Stimulated activated naive B cell treated with anti-CD40 and anti-IgM and Interleukin-4, amounts not matched to agents 10 μg/mL and 1 μg/mL and 100 μg/mL, for 72 hours (primary cell): ENCODE results near the gene PTGIS.

Experiments used
- ATAC-seq, 2 donors: fragments of 150-1000 bp; cut with Tn5 transposase; replicated peaks; 2 replicates each; pipeline ENCODE4 v1.10.0; 2021; ENCODE audit warnings: moderate library complexity in 1 of 2
- DNase-seq: peaks from one replicate; pipeline ENCODE4 v3.0.0; 2021
- H3K27ac Mint-ChIP-seq: one replicate; pipeline ENCODE4 v1.8.0; 2022; ENCODE audit warnings: mild to moderate bottlenecking, mixed read lengths
- H3K27me3 Mint-ChIP-seq, 2 donors: one replicate each; pipeline ENCODE4 v1.8.0; 2022; ENCODE audit warnings: mixed read lengths in 2 of 2
- H3K36me3 Mint-ChIP-seq, 2 donors: one replicate each; pipeline ENCODE4 v1.8.0; 2022; ENCODE audit warnings: mixed read lengths in 2 of 2, mild to moderate bottlenecking in 1 of 2
- H3K4me1 Mint-ChIP-seq, 2 donors: one replicate each; pipeline ENCODE4 v1.8.0; 2022; ENCODE audit warnings: mixed read lengths in 2 of 2, mild to moderate bottlenecking in 1 of 2
- H3K4me3 Mint-ChIP-seq, 2 donors: one replicate each; pipeline ENCODE4 v1.8.0; 2022; ENCODE audit warnings: mild to moderate bottlenecking in 2 of 2, mixed read lengths in 2 of 2, moderate library complexity in 1 of 2
- H3K9me3 Mint-ChIP-seq, 2 donors: one replicate each; pipeline ENCODE4 v1.8.0; 2022; ENCODE audit warnings: mixed read lengths in 2 of 2, mild to moderate bottlenecking in 1 of 2

PTGIS gene

DNA sequence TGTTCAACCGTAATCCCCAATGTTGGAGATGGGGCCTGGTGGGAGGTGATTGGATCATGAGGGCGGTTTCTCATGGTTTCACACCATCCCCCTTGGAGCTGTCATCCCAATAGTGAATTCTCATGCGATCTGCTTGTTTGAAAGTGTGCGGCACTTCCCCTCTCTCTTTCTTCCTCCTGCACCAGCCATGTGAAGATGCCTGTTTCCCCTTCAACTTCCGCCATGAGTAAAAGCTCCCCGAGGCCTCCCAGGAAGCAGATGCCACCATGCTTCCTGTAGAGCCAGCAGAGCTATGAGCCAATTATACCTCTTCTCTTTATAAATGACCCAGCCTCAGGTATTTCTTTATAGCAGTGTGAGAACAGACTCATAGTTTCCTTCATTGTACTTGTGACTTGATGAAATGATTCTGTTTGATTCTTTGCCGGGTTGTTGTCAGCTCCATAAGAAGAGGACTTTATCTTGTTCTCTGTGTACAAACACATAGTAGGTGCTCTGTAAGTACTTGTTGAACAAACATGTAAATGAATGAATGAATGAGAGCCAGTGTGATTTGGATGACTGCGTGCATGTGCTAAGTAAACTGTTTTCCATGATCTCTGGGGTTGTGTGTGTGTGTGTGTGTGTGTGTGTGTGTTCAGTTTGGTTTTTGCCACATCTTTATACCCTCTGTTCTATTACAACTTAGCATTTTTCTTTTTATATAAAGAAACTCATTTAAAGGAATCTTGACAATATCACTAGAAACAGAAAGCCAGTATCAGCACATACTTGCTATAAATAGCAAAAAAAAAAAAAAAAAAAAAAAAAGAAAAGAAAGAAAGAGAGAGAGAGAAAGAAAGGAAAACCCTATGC, 22.5 kb upstream of the PTGIS start:
- no peak overlapping the region for H3K4me3 Mint-ChIP-seq
- H3K36me3 Mint-ChIP-seq = peaks cover 0 to 4% of the 10 kb centered on the region in 2 donors
- peaks cover 14 to 22% of the 10 kb centered on the region in 2 donors for H3K4me1 Mint-ChIP-seq
- ATAC-seq = no peak
- H3K9me3 Mint-ChIP-seq = peaks cover 8 to 13% of the 10 kb centered on the region in 2 donors
- H3K27me3 Mint-ChIP-seq = peaks cover 26 to 42% of the 10 kb centered on the region in 2 donors
- H3K27ac Mint-ChIP-seq = no peak overlapping the region
- no peak for DNase-seq

DNA sequence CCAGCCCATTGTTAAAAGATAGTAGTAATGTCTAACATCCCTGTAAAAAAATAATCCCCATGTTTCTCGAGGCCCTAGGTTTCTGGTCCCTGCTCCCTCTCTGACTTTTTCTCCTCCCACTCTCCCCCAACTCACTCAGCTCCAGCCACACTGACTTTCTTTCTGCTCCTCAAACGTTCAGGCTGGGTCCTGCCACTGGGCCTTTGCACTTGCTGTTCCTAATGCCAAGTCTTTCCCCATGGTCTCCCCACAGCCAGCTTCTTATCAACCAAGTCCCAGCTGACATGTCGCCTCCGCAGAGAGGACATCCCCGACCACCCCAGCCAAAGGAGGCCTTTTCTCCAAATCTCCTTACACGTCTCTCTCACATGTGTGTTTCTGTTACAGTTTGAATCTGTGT, 21.8 kb upstream of the PTGIS start:
- Mint-ChIP-seq H3K9me3 (peaks cover 8 to 13% of the 10 kb centered on the region in 2 donors), H3K36me3 (peaks cover 0 to 4% of the 10 kb centered on the region in 2 donors), H3K27me3 (peaks cover 20 to 38% of the 10 kb centered on the region in 2 donors), H3K4me1 (peaks cover 8 to 19% of the 10 kb centered on the region in 2 donors), H3K4me3 (no peak overlapping the region), H3K27ac (no peak overlapping the region)
- DNase-seq (no peak), ATAC-seq (no peak)

- Mint-ChIP-seq H3K9me3 (peaks cover 10 to 14% of the 10 kb centered on the region in 2 donors), H3K27me3 (peaks cover 22% of the 10 kb centered on the region in 2 donors), H3K27ac (no peak overlapping the region), H3K4me3 (no peak overlapping the region), H3K4me1 (peaks cover 6 to 10% of the 10 kb centered on the region in 2 donors), H3K36me3 (peaks cover 0 to 4% of the 10 kb centered on the region in 2 donors)
- DNase-seq = no peak
- no peak for ATAC-seq
Observed at GRCh38 chr20:49587111-49587570, 19.2 kb upstream of the PTGIS start.

- peaks cover 21 to 22% of the 10 kb centered on the region in 2 donors for H3K27me3 Mint-ChIP-seq
- peaks cover 12 to 13% of the 10 kb centered on the region in 2 donors for H3K9me3 Mint-ChIP-seq
- H3K4me3 Mint-ChIP-seq = no peak overlapping the region
- peaks cover 6 to 10% of the 10 kb centered on the region in 2 donors for H3K4me1 Mint-ChIP-seq
- peaks cover 0 to 4% of the 10 kb centered on the region in 2 donors for H3K36me3 Mint-ChIP-seq
- H3K27ac Mint-ChIP-seq = no peak overlapping the region
- ATAC-seq (no peak), DNase-seq (no peak)
Observed at GRCh38 chr20:49585585-49586245, 17.8 kb upstream of the PTGIS start.

- Mint-ChIP-seq H3K27me3 (peaks cover 18 to 21% of the 10 kb centered on the region in 2 donors), H3K4me3 (no peak overlapping the region), H3K27ac (no peak overlapping the region), H3K9me3 (peaks cover 5 to 7% of the 10 kb centered on the region in 2 donors), H3K4me1 (peaks cover 0 to 1% of the 10 kb centered on the region in 2 donors), H3K36me3 (no peaks in the 10 kb centered on the region)
- DNase-seq = no peak
- ATAC-seq = no peak
Observed at GRCh38 chr20:49584418-49585382, 16.8 kb upstream of the PTGIS start.

- Mint-ChIP-seq H3K27me3 (peaks cover 18 to 22% of the 10 kb centered on the region in 2 donors), H3K36me3 (no peaks in the 10 kb centered on the region), H3K9me3 (peaks cover 4 to 6% of the 10 kb centered on the region in 2 donors), H3K27ac (no peak overlapping the region), H3K4me3 (no peak overlapping the region), H3K4me1 (no peaks in the 10 kb centered on the region)
- ATAC-seq (no peak), DNase-seq (no peak)
Observed at GRCh38 chr20:49583669-49584417, 15.9 kb upstream of the PTGIS start.

DNA sequence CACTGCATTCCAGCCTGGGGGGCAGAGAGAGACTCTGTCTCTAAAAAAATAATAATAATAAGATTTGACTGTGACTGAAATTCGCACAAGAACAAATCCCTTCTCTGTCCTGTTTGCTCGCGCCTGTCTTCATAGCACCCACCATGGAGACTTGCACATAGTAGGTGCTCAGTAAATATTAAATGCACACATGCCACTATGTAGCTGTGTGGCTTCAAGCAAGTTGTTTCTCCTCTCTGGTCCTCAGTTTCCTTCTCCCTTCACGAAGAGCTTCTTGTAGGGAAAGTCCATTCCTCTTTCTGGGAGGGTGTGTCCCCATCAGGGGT, 15.4 kb upstream of the PTGIS start:
- ATAC-seq (no peak), DNase-seq (no peak)
- peaks cover 18 to 22% of the 10 kb centered on the region in 2 donors for H3K27me3 Mint-ChIP-seq
- H3K4me3 Mint-ChIP-seq = no peak overlapping the region
- peaks cover 4 to 6% of the 10 kb centered on the region in 2 donors for H3K9me3 Mint-ChIP-seq
- H3K4me1 Mint-ChIP-seq = no peaks in the 10 kb centered on the region
- H3K36me3 Mint-ChIP-seq = no peaks in the 10 kb centered on the region
- H3K27ac Mint-ChIP-seq = no peak overlapping the region

DNA sequence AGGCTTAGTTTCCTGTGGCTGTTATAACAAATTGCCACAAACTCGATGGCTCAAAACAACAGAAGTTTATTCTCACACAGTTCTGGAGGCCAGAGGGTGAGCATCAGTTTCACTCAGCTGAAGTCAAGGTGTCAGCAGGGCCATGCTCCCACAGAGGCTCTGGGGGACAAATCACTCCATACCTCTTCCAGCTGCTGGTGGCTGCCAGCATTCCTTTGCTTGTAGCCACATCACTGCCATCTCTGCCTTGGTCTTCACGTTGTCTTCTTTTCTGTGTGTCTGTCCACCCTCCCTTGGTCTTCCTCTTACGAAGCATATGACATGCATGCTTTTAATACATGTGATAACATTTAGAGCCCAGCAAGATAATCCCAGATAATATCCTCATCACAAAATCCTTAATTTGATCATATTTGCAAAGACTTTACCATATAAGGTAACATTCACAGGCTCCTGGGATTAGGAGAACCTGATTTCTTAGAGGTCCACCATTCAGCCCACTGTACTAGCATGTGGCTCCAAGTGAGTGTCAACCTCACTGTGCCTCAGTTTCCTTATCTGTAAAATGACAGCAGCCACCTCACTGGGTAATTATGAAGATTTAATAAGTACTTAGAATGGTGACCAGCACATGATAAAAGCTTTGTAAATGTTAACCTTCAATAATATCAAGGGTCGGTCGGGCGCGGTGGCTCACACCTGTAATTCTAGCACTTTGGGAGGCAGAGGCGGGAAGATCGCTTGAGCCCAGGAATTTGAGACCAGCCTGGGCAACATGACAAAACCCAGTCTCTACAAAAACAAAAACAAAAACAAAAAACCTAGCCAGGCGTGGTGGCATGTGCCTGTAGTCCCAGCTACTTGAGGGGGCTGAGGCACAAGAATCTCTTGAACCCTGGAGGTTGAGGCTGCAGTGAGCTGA, 14.7 kb upstream of the PTGIS start:
- H3K4me1 Mint-ChIP-seq = no peaks in the 10 kb centered on the region
- ATAC-seq (no peak), DNase-seq (no peak)
- no peak overlapping the region for H3K27ac Mint-ChIP-seq
- peaks cover 4 to 6% of the 10 kb centered on the region in 2 donors for H3K9me3 Mint-ChIP-seq
- peaks cover 18 to 22% of the 10 kb centered on the region in 2 donors for H3K27me3 Mint-ChIP-seq
- H3K4me3 Mint-ChIP-seq = no peak overlapping the region
- no peaks in the 10 kb centered on the region for H3K36me3 Mint-ChIP-seq

DNA sequence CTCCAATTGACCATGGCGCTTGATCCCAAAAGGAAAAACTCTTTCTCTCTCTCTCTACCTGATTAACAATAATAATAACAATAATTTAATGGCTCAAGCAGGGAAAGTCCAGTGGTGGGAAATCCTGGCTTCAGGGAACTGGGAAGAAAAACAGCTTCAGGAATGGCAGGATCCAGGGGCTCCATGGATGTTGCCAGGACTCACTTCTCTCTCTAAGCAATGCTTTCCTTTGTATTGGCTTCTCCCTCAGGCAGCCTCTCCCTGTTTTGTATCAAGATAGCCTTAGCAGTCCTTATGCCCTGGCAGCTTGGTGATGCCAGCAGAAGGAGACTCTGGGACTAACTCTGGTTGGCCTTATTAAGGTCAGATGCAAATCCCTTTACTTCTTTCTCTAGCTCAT, 13.5 kb upstream of the PTGIS start:
- no peak overlapping the region for H3K4me3 Mint-ChIP-seq
- H3K36me3 Mint-ChIP-seq = no peaks in the 10 kb centered on the region
- H3K9me3 Mint-ChIP-seq = peaks cover 5 to 7% of the 10 kb centered on the region in 2 donors
- no peaks in the 10 kb centered on the region for H3K4me1 Mint-ChIP-seq
- H3K27ac Mint-ChIP-seq = no peak overlapping the region
- H3K27me3 Mint-ChIP-seq = peaks cover 27 to 29% of the 10 kb centered on the region in 2 donors
- DNase-seq (no peak), ATAC-seq (no peak)

DNA sequence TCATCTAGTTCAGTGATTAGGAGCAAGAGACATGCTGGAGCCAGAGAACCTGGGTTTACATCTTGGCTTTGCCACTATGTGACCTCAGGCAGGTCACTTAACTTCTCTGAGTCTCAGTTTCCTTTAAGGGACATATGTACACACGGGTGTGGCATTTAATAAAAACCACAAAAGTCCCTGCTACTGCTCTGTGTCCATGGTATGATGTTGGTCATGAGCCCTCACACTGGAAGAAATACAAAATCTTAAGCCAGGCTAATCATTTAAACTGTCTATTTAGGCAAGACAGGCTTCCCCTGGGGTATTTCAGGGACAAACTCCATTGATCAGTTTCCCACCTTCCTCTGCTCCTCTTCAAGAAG, 12.9 kb upstream of the PTGIS start:
- ATAC-seq (no peak), DNase-seq (no peak)
- Mint-ChIP-seq H3K9me3 (peaks cover 10% of the 10 kb centered on the region in 2 donors), H3K27ac (no peak overlapping the region), H3K27me3 (peaks cover 30% of the 10 kb centered on the region in 2 donors), H3K4me1 (no peaks in the 10 kb centered on the region), H3K4me3 (no peak overlapping the region), H3K36me3 (no peaks in the 10 kb centered on the region)

DNA sequence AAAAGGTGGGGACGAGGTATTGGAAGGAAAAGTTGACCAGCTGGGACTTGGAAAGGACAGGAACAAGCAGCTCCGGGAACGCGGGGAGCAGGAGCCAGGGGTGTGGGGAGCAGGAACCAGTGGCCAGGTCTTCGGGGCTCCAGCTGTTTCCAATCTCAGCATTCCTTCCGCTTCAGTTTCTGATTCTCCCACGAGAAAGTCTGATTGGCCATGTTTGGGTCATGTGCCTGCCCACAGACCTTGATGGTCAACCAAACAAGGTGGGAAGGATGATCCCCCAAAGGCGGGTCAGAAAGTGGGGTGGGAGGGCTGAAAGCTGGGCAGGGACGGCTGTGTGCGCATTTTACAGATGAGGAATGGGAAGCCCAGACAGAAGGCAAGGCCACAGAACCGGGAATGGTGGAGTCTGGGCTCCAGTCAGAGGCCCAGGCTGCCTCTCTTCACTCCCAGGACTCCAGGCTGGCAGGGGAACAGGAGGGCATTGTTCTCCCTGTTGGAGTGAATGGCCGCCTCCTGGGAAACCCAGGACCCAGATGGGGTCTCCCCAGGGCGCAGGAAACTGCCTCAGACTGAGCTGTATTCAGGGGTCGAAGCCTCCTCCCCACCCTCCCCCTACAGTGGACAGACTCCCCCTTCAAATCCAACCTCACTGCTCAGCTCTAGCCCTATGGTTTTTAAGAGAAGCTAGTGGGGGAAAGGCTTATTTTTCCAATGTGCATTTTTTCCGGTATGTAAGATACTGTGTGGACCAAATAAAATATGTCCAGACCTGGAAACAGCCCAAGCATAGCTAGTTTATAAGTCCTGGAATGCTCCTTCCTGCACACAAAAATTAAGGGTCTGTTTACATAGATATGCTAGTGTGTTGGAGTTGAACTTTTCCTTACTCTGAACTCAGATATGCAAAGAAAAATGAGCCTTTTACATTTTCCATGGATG, 12.2 kb upstream of the PTGIS start:
- Mint-ChIP-seq H3K27me3 (peaks cover 23 to 30% of the 10 kb centered on the region in 2 donors), H3K4me1 (no peaks in the 10 kb centered on the region), H3K4me3 (no peak overlapping the region), H3K27ac (no peak overlapping the region), H3K9me3 (peaks cover 10% of the 10 kb centered on the region in 2 donors), H3K36me3 (no peaks in the 10 kb centered on the region)
- ATAC-seq = no peak
- no peak for DNase-seq

DNA sequence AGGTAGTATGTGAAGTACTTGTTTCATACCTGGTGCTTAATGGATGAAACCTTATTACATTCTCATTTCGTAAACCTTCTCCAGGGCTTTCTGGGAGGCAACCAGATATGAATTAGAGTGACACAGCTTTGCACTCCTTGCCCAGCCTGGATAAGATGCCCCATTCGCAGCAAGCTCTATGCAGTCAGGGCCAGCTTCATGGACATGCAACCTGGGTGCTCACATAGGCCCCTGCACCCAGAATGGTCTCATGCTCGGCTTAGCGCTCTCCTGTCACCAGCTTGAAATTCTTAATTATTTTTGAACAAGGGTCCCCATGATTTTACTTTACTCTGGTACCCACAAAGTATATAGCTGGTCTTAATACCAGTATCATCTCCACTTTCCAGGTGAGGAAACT, 11.3 kb upstream of the PTGIS start:
- Mint-ChIP-seq H3K4me1 (no peaks in the 10 kb centered on the region), H3K9me3 (peaks cover 10% of the 10 kb centered on the region in 2 donors), H3K36me3 (no peaks in the 10 kb centered on the region), H3K27me3 (peaks cover 23 to 31% of the 10 kb centered on the region in 2 donors), H3K27ac (no peak overlapping the region), H3K4me3 (no peak overlapping the region)
- ATAC-seq (no peak), DNase-seq (no peak)
